HG02840 (cell line): Measurements from ENCODE around the gene NEDD4L.
"Not testable (repeated sequence)": the region's sequence is repeated elsewhere in the genome, so short reads cannot be mapped to it uniquely, and the experiment has no call there.

Experiments
- ATAC-seq: cut with Tn5 transposase; IDR thresholded peaks from one replicate; pipeline ENCODE4 v1.9.1; 2021; ENCODE audit warnings: mild to moderate bottlenecking, moderate library complexity, moderate number of reproducible peaks; ENCODE audit not compliant: unreplicated experiment, low FRiP score

The NEDD4L gene

DNA sequence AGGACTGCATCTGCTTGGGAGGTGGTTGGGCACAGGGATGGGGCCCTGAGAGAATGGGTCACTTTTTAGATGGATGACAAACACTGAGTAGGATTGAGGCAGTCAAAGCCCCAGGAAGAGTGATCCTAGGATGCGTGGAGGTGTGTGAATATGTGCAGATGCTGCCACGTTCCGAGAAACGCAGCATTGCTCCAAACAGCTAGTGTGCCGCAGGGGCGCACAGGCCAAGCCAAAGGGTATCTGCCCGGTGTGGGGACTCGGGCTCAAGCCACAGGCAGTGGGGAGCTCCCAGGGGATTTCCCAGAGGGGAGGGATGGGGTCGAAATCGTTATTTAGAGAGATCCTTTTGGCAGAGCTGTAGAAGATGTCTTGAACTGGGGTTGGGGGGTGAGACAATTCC, 310.8 kb downstream of the NEDD4L start:
- ATAC-seq: no peak

- ATAC-seq: no peak
Observed at GRCh38 chr18:58355243-58355642, 311.2 kb downstream of the NEDD4L start.

GRCh38 chr18:58359218-58359617, 315.2 kb downstream of the NEDD4L start:
- no peak for ATAC-seq

- no peak for ATAC-seq
Observed at GRCh38 chr18:58359620-58360019, 315.6 kb downstream of the NEDD4L start.

GRCh38 chr18:58360324-58360723, 316.3 kb downstream of the NEDD4L start:
- no peak for ATAC-seq

GRCh38 chr18:58361212-58361611, 317.2 kb downstream of the NEDD4L start:
- no peak for ATAC-seq

DNA sequence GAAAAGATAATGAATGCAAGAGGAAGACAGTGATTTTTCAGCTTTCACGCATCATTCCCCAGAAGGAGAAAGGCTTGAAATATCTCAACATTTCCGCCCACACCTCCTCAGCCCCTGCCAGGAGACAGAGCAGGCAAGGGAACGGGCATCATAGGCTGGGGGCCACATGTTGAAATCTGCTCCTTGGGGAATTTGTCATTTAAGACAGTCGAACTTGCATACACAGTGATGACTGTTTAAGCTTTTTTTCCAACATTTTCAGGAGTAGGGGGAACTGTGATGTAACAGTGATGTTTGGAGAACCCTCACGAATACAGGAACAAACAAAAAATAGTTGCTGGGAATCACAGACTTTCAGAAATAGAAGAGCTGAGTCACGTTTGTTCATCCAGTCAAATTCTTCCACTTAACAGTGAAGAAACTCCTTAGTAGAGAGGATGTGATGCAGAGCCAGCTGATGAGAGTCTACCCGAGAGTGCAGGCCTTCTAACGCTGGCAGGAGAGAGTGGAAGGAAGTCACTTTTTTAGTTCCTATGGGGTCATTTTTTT, 318.1 kb downstream of the NEDD4L start:
- no peak for ATAC-seq

- no peak for ATAC-seq
Observed at GRCh38 chr18:58362829-58363271, 318.8 kb downstream of the NEDD4L start.

- ATAC-seq: no peak
Observed at GRCh38 chr18:58363767-58364540, 319.9 kb downstream of the NEDD4L start.

DNA sequence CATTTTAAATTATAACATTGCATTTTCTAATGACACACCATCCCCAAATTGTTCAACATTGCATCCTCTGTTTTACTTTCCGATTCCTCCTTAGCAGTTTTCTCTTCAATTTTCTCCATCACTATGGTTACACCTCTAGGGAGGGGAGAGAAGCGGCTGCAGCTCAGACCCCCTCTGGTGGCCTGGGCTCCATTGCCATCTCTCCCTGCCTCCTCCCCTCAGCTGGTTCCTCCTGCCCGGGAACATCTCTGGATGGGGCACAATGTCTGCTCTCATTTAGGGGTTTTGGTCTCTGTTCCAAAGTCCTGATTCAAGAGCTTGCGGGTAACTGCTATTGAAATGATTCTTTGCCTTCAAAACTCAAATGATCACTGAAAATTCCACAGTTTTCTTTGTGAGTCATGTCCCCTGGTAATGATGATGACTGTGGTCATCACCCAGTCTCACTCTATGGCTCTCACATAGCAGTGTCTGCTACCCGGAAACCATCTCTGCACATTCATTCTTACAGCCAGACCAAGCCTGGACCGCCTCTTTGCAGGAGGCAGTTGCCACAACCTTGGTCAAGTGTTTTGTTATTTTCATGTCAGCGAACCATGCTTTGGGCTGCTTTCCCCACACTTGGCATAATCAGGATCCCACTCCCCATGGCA, 321.0 kb downstream of the NEDD4L start:
- ATAC-seq: no peak

DNA sequence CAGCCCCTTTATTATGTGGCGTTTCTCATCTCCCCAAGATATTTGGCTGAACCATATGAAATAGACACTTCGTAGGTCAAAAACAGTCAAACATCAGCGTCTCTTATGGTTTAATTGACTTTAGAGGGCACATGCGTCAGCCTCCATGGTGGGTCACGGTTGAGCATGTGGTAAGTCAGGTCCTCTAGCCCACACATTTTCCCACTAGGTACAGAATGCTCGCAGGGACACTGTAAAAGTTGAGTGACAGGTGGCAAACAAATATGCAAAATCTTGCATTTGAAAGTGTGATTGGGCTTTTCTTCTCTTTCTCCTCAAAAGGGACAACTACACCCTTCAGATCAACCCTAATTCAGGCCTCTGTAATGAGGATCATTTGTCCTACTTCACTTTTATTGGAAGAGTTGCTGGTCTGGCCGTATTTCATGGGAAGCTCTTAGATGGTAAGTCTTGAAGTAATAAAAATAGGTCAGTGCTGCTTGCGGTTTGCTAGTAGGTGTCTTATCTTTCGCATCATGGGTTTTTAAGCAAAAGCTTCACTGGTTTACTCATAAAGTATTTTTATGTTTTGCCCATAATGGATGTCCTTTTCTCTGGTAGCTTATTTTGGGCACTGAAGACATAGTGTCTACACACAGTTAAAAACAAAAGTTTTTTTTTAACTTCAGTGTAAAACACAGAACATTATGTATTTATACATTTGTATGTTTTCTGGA, 323.6 kb downstream of the NEDD4L start:
- ATAC-seq: no peak

DNA sequence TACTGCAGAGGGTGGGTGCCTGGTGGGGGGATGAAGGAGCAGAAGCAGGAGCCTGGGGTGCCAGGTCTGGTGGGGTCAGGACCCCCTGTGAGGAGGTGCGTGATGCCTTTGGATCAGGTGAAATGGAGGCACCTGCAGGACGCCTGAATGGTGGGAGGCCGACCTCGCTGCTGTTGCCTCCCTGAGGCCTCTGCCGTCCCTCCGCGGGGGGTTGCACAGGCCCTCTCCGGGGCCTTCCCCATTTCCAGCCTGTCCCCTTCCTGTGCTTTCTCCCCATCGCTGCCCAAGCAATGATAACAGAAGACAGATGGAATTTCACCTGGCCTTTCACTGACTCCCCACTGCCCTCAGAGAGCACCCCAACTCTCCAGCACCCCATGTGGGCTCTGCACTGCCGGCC, 325.6 kb downstream of the NEDD4L start:
- ATAC-seq: no peak

GRCh38 chr18:58370038-58370580, 326.1 kb downstream of the NEDD4L start:
- no peak for ATAC-seq

GRCh38 chr18:58370612-58371011, 326.6 kb downstream of the NEDD4L start:
- no peak for ATAC-seq

GRCh38 chr18:58373481-58373880, 329.5 kb downstream of the NEDD4L start:
- ATAC-seq: no peak

- ATAC-seq: no peak
Observed at GRCh38 chr18:58375051-58375450, 331.0 kb downstream of the NEDD4L start.

- no peak for ATAC-seq
Observed at GRCh38 chr18:58378411-58379379, 334.7 kb downstream of the NEDD4L start.

GRCh38 chr18:58379443-58379842, 335.4 kb downstream of the NEDD4L start:
- ATAC-seq: no peak

DNA sequence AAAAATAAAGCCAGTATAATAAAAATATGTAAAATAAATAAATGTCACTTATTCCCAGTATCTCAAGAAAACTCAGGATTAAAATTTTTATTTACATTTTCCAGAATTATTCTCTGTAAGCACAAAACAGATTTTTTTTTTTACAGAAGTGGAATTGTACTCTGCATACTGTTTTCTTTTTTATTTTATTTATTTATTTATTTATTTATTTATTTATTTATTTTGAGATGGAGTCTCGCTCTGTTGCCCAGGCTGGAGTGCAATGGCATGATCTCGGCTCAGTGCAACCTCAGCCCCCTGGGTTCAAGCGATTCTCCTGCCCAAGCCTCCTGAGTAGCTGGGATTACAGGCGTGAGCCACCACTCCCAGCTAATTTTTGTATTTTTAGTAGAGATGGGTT, 336.1 kb downstream of the NEDD4L start:
- ATAC-seq: not testable (repeated sequence)
